ENCODE results near the gene ATOSB.
A peak's percentile ranks its signal among the peaks of the same experiment; 100 is the strongest.

Gene ATOSB

GRCh38 chr9:35140093-35140492 is 24.4 kb upstream of the ATOSB start:
- no peaks in the 10 kb centered on the region for H3K36me3 Mint-ChIP-seq (ENCODE audit: low read depth)
- no peak for TF ChIP-seq CTCF (IDR thresholded peaks at IDR 0.05; ENCODE audit: unreplicated experiment in 3 of 3)
- no peaks in the 10 kb centered on the region for H3K4me1 Mint-ChIP-seq
- peaks cover 23% of the 10 kb centered on the region for H3K9me3 Mint-ChIP-seq
- no peaks in the 10 kb centered on the region for H3K27me3 Mint-ChIP-seq (ENCODE audit: low read depth)
- H3K27ac Mint-ChIP-seq = no peak overlapping the region
- H3K4me3 Mint-ChIP-seq = no peak overlapping the region

DNA sequence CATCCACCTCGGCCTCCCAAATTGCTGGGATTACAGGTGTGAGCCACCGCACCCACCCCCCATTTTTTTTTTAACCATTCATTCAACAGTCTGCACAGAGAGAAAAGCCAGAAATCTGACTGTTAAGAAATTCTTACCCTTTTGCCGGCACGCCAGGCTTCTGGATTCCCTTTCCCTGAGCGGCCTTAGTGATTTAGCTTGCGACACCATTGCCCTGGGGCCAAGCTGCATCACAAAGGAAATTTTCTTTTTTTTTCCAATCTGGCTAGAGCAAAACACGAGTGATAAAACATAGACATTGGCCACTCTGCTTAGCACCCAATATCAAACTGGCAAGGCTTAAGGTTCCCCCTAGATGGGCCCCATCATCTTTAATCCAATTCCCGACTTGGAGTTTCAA is 21.2 kb upstream of the ATOSB start:
- Mint-ChIP-seq H3K9me3 (peaks cover 20% of the 10 kb centered on the region), H3K36me3 (ENCODE audit: low read depth) (no peaks in the 10 kb centered on the region), H3K27ac (no peak overlapping the region), H3K4me3 (no peak overlapping the region), H3K27me3 (ENCODE audit: low read depth) (no peaks in the 10 kb centered on the region), H3K4me1 (no peaks in the 10 kb centered on the region)
- TF ChIP-seq CTCF (IDR thresholded peaks at IDR 0.05; ENCODE audit: unreplicated experiment in 3 of 3) = no peak

- Mint-ChIP-seq H3K27ac (no peak overlapping the region), H3K27me3 (ENCODE audit: low read depth) (no peaks in the 10 kb centered on the region), H3K4me1 (no peaks in the 10 kb centered on the region), H3K36me3 (ENCODE audit: low read depth) (no peaks in the 10 kb centered on the region), H3K9me3 (peaks cover 17% of the 10 kb centered on the region), H3K4me3 (no peak overlapping the region)
- no peak for TF ChIP-seq CTCF (IDR thresholded peaks at IDR 0.05; ENCODE audit: unreplicated experiment in 3 of 3)
Observed at GRCh38 chr9:35135988-35136387, 20.3 kb upstream of the ATOSB start.

- Mint-ChIP-seq H3K36me3 (ENCODE audit: low read depth) (no peaks in the 10 kb centered on the region), H3K27me3 (ENCODE audit: low read depth) (no peaks in the 10 kb centered on the region)
Observed at GRCh38 chr9:35134920-35135319, 19.3 kb upstream of the ATOSB start.

DNA sequence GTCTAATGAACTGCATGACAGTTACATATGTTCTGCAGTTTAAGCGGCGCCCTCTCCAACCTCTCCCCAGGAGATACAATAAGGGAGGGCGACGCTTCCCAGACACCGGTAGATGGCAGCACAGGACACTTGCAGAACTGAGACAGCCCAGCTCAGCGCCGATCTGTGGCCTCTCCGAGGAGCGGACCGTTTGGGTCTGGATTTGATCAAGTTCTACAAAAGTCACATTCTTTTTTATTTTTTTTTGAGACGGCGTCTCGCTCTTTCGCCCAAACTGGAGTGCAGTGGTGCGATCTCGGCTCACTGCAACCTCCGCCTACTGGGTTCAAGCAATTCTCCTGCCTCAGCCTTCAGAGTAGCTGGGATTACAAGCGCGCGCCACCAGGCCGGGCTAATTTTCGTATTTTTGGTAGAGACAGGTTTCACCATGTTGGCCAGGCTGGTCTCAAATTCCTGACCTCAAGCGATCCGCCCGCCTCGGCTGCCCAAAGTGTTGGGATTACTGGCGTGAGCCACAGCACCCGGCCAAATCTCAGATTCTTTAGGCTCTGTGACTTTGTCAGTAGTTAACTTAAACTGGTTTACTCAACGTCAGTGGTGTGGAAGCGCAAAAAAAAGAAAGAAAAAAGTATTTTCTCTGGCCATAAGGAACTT is 1.4 kb upstream of the ATOSB start:
- peaks cover 5% of the 10 kb centered on the region for H3K27me3 Mint-ChIP-seq (ENCODE audit: low read depth)
- H3K27ac Mint-ChIP-seq = peak overlapping the region; percentile 90 to 97 (median 93)
- H3K4me1 Mint-ChIP-seq = peaks cover 23% of the 10 kb centered on the region
- peak overlapping the region; percentile 93 to 97 (median 94) for H3K4me3 Mint-ChIP-seq
- peak; percentile 97 to 98 (median 97) for TF ChIP-seq CTCF (IDR thresholded peaks at IDR 0.05; ENCODE audit: unreplicated experiment in 3 of 3)
- no peaks in the 10 kb centered on the region for H3K9me3 Mint-ChIP-seq
- H3K36me3 Mint-ChIP-seq (ENCODE audit: low read depth) = peaks cover 3% of the 10 kb centered on the region

More at GRCh38 chr9:35134920-35135319, 19.3 kb upstream of the ATOSB start:
- Mint-ChIP-seq H3K4me3 (no peak overlapping the region), H3K4me1 (no peaks in the 10 kb centered on the region), H3K27ac (no peak overlapping the region), H3K9me3 (peaks cover 18% of the 10 kb centered on the region)
- no peak for TF ChIP-seq CTCF (IDR thresholded peaks at IDR 0.05; ENCODE audit: unreplicated experiment in 3 of 3)

DNA sequence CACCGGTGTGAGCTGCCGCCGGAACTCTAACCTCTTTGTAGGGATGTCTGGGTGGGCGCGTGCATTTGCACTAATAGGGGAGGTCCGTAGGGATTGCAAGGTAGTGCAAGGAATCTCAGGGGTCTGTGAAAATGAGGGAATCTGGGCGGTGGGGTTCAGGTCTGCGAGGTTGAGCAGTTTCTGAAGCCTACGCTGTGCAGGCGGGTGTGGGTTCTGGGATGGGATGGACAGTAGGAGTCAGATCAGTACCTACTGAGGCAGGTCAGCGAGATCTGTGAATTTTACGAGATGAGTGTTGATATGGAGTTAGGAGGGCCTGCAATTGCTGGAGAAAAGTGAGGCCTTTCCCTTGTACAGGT is 856 bp upstream of the ATOSB start:
- no peak for TF ChIP-seq CTCF (IDR thresholded peaks at IDR 0.05; ENCODE audit: unreplicated experiment in 3 of 3)
- Mint-ChIP-seq H3K4me3 (peak overlapping the region; percentile 93 to 97 (median 94)), H3K27me3 (ENCODE audit: low read depth) (peaks cover 5% of the 10 kb centered on the region), H3K9me3 (no peaks in the 10 kb centered on the region), H3K4me1 (peaks cover 28% of the 10 kb centered on the region), H3K36me3 (ENCODE audit: low read depth) (peaks cover 3% of the 10 kb centered on the region), H3K27ac (peak overlapping the region; percentile 90 to 97 (median 93))
